Measurements from ENCODE around the gene RAP1GAP. TPM values are rescaled to one million over a fixed set of nuclear protein-coding genes. Genes with fewer than 3 reads are reported as not detected.

RAP1GAP gene
- total and polyA plus RNA-seq, 9 of the 15 experiments (the other 6 are each of a cell fraction or from before 2014, with no cell fraction given), result 0.29 to 30.2 (median 19.2) TPM

GRCh38 chr1:21631944-21632887 is 36.9 kb downstream of the RAP1GAP start (continued):
- TF ChIP-seq, protein P1, sequence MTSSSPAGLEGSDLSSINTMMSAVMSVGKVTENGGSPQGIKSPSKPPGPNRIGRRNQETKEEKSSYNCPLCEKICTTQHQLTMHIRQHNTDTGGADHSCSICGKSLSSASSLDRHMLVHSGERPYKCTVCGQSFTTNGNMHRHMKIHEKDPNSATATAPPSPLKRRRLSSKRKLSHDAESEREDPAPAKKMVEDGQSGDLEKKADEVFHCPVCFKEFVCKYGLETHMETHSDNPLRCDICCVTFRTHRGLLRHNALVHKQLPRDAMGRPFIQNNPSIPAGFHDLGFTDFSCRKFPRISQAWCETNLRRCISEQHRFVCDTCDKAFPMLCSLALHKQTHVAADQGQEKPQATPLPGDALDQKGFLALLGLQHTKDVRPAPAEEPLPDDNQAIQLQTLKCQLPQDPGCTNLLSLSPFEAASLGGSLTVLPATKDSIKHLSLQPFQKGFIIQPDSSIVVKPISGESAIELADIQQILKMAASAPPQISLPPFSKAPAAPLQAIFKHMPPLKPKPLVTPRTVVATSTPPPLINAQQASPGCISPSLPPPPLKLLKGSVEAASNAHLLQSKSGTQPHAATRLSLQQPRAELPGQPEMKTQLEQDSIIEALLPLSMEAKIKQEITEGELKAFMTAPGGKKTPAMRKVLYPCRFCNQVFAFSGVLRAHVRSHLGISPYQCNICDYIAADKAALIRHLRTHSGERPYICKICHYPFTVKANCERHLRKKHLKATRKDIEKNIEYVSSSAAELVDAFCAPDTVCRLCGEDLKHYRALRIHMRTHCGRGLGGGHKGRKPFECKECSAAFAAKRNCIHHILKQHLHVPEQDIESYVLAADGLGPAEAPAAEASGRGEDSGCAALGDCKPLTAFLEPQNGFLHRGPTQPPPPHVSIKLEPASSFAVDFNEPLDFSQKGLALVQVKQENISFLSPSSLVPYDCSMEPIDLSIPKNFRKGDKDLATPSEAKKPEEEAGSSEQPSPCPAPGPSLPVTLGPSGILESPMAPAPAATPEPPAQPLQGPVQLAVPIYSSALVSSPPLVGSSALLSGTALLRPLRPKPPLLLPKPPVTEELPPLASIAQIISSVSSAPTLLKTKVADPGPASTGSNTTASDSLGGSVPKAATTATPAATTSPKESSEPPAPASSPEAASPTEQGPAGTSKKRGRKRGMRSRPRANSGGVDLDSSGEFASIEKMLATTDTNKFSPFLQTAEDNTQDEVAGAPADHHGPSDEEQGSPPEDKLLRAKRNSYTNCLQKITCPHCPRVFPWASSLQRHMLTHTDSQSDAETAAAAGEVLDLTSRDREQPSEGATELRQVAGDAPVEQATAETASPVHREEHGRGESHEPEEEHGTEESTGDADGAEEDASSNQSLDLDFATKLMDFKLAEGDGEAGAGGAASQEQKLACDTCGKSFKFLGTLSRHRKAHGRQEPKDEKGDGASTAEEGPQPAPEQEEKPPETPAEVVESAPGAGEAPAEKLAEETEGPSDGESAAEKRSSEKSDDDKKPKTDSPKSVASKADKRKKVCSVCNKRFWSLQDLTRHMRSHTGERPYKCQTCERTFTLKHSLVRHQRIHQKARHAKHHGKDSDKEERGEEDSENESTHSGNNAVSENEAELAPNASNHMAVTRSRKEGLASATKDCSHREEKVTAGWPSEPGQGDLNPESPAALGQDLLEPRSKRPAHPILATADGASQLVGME (CRISPR knock-in tag; IDR thresholded peaks at IDR 0.05), result peak; percentile 90
- TF ChIP-seq RFX5 (IDR thresholded peaks at IDR 0.05; ENCODE audit: low read depth, low read length) (no peak), SLC30A9 (CRISPR knock-in tag; IDR thresholded peaks at IDR 0.05) (no peak), ESRRA (IDR thresholded peaks at IDR 0.05; ENCODE audit: borderline replicate concordance, low read depth) (peak; percentile 100), ZNF316 (IDR thresholded peaks at IDR 0.05) (no peak), NFYB (IDR thresholded peaks at IDR 0.05; ENCODE audit: extremely low read depth, insufficient read length) (no peak), KLF1 (tag; IDR thresholded peaks at IDR 0.05) (peak; percentile 73)
- TF ChIP-seq, protein P2, sequence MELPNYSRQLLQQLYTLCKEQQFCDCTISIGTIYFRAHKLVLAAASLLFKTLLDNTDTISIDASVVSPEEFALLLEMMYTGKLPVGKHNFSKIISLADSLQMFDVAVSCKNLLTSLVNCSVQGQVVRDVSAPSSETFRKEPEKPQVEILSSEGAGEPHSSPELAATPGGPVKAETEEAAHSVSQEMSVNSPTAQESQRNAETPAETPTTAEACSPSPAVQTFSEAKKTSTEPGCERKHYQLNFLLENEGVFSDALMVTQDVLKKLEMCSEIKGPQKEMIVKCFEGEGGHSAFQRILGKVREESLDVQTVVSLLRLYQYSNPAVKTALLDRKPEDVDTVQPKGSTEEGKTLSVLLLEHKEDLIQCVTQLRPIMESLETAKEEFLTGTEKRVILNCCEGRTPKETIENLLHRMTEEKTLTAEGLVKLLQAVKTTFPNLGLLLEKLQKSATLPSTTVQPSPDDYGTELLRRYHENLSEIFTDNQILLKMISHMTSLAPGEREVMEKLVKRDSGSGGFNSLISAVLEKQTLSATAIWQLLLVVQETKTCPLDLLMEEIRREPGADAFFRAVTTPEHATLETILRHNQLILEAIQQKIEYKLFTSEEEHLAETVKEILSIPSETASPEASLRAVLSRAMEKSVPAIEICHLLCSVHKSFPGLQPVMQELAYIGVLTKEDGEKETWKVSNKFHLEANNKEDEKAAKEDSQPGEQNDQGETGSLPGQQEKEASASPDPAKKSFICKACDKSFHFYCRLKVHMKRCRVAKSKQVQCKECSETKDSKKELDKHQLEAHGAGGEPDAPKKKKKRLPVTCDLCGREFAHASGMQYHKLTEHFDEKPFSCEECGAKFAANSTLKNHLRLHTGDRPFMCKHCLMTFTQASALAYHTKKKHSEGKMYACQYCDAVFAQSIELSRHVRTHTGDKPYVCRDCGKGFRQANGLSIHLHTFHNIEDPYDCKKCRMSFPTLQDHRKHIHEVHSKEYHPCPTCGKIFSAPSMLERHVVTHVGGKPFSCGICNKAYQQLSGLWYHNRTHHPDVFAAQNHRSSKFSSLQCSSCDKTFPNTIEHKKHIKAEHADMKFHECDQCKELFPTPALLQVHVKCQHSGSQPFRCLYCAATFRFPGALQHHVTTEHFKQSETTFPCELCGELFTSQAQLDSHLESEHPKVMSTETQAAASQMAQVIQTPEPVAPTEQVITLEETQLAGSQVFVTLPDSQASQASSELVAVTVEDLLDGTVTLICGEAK (IDR thresholded peaks at IDR 0.05), result peak; percentile 75
- TF ChIP-seq, protein P2 (CRISPR knock-in tag; IDR thresholded peaks at IDR 0.05), result no peak

Measured in K562 (cell line).